ENCODE measurements around the gene ARMC9.
"Not testable (repeated sequence)": the region's sequence is repeated elsewhere in the genome, so short reads cannot be mapped to it uniquely, and the experiment has no call there.

The ARMC9 gene

DNA sequence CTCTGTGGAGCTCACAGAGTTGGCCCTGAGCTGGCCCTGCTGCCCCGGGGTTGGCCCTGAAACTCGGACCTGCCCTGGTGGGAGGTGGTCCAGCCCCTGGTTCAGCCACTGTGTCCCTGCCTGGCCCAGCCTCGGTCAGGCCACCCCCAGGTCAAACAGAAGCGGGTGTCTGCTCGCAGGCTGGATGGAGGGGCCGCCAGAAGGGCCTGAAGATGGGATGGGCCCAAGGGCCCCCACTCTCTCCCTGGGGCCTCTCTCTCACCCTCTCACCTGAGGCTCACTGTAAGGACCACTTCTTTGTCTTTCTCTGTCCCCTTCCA is 172.0 kb downstream of the ARMC9 start:
- no peak for DNase-seq

DNA sequence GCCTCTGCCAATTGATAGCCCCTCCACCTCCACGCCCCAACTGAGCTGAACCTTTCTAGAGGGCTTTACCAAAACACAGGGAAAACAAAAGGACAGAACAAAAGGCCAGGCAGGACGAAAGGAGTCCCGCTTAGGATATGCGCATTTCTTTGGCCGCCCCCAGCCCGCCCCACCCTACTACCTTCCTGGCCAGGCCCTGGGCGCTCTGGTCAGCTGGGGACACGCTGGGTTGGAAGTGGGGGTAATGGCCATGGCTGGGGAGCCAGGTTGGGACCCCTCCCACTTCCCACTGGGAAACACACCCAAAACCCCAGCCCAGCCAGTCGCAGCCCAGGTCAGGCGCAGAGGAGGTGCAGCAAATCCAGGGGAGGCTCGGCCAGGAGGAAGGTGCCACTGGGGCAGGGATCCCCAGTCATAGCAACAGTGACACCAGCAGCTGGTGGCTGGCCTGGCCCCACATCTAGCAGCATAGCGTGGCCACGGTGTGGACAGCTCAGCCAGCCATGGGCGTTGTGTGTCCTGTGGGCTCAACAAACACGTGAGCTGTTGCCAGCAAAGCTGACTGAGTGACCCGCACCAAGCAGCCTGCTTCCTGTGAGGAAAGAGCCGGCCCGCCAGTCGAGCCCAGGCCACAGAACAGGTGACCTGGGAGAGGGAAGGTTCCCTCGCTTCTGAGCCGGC is 172.5 kb downstream of the ARMC9 start:
- DNase-seq = no peak

DNA sequence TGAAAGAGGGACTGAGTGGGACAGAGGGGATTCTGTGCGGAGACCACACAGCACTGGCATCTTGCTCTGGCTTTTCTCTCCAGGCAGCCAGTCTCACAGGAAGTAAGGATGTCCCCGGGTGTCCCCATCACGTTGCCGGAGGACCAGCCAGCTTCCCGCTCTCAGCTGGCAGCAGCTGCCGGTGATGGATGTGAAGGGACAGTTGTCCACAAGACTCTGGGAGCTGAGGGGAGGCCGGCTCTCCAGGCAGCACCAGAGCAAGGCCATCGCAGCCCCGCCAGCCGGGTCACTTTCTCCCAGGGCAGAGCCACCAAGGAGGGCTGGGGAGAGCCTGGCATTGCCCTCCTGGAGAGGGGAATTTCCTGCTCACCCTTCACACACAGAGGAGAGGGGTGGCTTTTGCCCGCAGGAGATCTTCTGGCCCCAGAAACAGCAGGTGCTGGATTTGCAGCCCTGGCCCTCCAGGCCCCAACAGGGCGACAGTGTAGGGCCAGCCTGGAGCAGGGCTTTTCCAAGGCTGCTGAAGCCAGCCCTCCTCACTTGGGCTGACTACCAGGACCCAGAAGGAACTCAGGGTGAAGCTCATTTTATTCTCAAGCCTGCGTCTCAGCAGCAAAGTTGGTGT is 173.1 kb downstream of the ARMC9 start:
- no peak for DNase-seq

- no peak for DNase-seq
These were observed 173.9 kb downstream of the ARMC9 start for GRCh38 chr2:231372326-231372725.

DNA sequence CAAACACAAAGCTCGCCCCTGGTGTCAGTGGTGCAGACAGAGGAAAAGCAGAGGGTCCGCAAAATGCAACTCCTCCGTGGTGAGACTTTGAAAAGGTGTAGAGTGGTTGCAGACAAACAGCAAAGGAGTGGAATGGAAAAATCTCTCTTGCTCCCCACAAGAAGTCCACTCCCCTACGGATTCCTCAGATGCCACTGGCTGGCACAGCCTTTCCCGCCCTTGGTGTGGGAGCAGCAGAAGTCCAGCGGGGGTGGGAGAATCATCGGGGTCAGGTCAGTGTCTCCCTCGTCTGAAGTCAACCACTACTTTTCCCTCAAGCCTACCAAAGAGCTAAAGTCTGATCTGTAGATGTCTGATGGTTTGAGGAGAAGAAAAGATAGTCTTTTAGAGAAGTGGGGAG is 174.8 kb downstream of the ARMC9 start:
- no peak for DNase-seq

DNA sequence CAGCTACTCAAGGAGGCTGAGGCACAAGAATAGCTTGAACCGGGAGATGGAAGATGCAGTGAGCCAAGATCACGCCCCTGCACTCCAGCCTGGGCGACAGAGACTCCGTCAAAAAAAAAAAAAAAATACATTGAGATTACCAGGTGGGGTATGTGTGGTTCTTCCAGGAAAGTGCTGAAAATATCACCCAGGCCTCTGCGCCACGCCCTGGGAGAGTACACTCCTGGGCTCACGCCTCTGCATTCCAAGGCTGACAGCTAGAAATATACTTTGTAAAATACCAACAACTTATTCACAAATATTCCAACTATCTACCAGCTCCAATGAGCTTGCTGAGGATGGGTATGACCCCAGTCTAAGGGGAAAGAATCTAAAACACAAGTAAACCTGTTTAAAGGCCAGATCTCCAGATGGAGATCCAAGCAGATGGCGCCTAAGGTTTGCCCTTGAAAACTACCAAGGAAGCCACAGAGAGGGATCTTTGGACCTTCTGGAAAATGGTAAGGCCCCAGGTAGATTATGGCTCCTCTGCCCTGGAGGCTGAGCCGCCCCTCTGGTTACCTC is 175.4 kb downstream of the ARMC9 start:
- DNase-seq = no peak

- DNase-seq = no peak
These were observed 176.3 kb downstream of the ARMC9 start for GRCh38 chr2:231374771-231375170.

- DNase-seq = not testable (repeated sequence)
These were observed 177.7 kb downstream of the ARMC9 start for GRCh38 chr2:231375994-231376615.

DNA sequence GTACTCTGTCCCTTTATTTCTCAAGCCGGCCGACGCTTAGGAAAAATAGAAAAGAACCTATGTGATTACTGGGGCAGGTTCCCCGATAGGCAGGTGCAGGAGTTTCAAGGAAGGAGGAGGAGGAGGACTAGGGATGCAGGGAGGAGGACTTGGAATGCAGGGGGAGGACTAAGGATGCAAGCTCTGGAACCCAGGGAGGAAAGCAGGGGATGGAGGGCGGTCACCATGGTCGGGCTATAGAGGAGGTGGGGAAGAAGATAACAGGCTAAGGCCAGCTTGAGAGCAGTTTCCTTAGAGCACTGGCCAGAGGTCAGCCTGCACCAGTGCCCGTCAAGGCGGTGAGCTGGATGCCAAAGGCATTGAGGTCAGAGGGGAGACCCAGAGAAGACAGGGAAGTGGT is 178.4 kb downstream of the ARMC9 start:
- no peak for DNase-seq

- DNase-seq = no peak
These were observed 179.7 kb downstream of the ARMC9 start for GRCh38 chr2:231378026-231378722.

GRCh38 chr2:231379266-231380215 is 181.1 kb downstream of the ARMC9 start:
- DNase-seq = no peak

- DNase-seq = no peak
These were observed 181.9 kb downstream of the ARMC9 start for GRCh38 chr2:231380307-231380706.

GRCh38 chr2:231380991-231381847 is 182.8 kb downstream of the ARMC9 start:
- no peak for DNase-seq

DNA sequence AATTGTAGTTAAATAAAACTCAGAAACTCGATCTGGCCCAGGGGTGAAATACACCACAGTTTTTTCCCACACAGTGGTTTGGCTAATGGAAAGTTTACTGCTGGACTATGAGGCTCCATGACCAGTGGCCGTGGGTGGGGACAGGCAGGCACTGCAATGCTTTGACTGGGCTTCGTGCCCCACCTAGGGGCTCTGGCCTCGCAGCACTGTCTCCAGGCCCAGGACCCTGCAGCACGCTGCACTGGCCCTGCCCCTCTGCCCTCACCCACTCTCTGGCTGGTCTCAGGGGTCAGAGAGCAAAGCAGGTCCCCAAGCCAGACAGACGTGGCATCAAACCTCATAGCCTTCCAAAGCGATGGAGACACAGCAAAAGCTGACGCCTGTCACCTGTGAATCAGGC is 183.7 kb downstream of the ARMC9 start:
- no peak for DNase-seq

DNA sequence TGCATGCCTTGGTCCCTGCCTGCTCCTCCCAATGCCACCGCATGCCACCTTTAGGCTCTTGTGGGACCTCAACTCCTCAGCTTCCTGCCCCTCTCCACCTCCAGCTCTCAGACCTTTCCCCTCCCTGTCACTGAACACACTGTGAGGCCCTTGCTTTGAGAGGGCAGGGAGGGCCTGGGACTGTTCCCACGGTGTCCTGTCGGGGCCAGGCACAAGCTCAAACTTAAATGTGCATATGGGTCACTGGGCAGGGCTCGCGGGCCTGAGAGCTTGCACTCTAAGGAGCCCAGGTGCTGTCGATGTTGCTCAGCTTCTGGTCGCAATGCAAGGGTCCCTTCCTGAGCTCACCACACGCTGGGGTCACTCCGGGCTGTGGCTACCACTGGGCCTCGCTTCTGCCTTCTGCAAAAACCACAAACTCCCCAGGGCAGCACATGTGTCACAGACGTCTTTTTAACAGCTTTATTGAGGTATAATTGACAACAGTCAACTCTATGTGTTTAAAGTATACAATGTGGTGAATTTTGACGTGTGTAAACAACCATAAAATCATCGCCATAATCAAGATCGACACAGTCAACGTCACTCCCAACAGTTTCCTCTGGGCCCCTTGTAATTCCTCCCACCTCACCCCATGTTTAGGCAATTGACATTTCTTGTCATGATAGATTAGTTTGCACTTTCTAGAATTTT is 185.1 kb downstream of the ARMC9 start:
- no peak for DNase-seq

DNA sequence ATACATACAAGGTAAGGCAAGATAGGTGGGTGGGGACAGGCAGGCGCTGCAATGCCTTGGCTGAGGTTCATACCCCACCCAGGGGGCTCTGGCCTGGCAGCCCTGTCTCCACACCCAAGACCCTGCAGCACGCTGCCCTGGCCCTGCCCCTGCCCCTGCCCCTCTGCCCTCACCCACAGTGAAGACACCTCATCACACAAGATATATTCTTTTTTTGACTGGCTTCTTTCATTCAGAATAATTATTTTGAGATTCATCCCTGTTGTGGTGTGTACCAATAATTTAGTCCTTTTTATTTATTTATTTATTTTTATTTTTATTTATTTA is 185.6 kb downstream of the ARMC9 start:
- no peak for DNase-seq

DNA sequence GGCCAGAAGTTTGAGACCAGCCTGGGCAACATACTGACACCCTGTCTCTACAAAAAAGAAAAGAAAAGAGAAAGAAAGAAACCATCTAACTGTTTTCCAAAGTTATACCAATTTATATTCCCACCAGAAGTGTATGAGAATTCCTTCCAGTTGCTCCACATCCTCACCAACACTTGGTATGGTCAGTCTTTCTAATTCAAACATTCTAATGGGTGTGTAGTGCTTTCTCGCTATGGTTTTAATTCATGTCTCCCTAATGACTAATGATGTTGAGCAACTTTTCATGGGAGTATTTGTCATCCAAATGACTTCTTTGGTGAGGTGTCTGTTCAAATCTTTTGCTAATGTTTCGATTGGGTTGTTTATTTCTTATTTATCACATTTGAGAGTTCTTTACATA is 186.5 kb downstream of the ARMC9 start:
- no peak for DNase-seq

GRCh38 chr2:231385429-231385828 is 187.0 kb downstream of the ARMC9 start:
- no peak for DNase-seq

DNA sequence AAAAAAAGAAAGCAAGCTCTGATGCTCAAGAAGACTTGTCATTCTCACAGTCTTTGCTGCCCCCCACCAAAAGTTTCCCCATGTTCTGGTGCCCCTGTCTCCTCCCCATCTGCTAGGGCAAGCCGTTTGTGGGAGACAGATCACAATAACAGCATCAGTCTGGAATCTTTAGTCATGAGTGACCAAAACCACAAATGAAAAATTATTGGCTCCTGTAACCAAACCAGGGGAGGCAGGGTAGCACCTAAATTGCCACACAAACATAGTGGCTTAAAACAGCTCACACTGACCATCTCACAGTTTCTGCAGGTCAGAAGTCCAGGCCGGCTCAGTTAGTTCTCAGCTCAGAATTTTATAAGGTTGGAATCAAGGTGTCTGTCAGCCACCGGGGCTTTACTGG is 188.0 kb downstream of the ARMC9 start:
- no peak for DNase-seq

- DNase-seq = no peak
These were observed 189.7 kb downstream of the ARMC9 start for GRCh38 chr2:231387904-231388724.
